SK-N-SH (cell line): Measurements from ENCODE around the gene FOXL1.

Experiments
- TF ChIP-seq, protein P1 (sequence below): fragments of 200-600 bp; sonication (generic); IDR thresholded peaks from 2 replicates; pipeline ENCODE4 v1.6.1; 2017; ENCODE audit warnings: antibody characterized with exemption, mild to moderate bottlenecking, moderate library complexity
- TF ChIP-seq, protein P2 (sequence below): IDR thresholded peaks from 2 replicates; pipeline ENCODE4 v1.6.1; 2012; ENCODE audit warnings: mild to moderate bottlenecking, low read depth, low read length, moderate library complexity

DNA sequence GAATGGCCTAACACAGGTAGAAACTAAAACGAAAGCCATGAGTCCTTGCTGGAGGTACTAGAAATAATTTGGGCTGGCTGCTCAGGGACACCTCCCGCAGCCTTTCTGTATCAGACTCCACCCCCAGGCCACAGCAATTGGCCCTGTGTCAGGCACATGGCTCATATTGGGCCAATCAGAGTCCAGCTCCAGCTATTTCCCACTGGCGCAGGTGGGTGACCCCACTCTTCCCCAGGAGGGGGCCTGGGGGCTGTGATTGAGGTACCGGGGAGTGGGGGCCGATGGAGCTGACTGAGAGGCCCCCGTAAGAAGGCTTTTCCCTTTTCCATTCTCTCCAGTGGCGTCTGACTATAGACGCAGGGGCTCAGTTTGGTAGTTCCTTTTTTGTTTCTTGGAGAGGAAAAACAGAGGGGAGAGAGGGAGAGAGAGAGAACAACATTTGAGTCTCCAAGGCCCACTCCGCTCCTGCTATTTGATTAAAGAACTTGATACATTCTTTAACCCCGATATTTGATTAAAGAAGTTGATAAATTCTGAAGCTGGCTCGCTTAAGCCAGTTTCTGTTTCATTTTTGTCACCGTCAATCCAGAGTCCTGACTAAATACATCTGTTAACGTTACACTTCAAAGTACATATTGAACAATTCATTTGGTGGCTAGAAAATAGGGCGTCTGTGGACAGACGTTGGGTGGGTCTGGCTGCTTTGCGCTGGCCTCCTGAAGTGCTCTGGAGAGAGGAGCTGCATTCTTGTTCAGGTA lies 26.3 kb downstream of the FOXL1 start:
- TF ChIP-seq, protein P1, sequence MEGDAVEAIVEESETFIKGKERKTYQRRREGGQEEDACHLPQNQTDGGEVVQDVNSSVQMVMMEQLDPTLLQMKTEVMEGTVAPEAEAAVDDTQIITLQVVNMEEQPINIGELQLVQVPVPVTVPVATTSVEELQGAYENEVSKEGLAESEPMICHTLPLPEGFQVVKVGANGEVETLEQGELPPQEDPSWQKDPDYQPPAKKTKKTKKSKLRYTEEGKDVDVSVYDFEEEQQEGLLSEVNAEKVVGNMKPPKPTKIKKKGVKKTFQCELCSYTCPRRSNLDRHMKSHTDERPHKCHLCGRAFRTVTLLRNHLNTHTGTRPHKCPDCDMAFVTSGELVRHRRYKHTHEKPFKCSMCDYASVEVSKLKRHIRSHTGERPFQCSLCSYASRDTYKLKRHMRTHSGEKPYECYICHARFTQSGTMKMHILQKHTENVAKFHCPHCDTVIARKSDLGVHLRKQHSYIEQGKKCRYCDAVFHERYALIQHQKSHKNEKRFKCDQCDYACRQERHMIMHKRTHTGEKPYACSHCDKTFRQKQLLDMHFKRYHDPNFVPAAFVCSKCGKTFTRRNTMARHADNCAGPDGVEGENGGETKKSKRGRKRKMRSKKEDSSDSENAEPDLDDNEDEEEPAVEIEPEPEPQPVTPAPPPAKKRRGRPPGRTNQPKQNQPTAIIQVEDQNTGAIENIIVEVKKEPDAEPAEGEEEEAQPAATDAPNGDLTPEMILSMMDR: no peak
- TF ChIP-seq, protein P2, sequence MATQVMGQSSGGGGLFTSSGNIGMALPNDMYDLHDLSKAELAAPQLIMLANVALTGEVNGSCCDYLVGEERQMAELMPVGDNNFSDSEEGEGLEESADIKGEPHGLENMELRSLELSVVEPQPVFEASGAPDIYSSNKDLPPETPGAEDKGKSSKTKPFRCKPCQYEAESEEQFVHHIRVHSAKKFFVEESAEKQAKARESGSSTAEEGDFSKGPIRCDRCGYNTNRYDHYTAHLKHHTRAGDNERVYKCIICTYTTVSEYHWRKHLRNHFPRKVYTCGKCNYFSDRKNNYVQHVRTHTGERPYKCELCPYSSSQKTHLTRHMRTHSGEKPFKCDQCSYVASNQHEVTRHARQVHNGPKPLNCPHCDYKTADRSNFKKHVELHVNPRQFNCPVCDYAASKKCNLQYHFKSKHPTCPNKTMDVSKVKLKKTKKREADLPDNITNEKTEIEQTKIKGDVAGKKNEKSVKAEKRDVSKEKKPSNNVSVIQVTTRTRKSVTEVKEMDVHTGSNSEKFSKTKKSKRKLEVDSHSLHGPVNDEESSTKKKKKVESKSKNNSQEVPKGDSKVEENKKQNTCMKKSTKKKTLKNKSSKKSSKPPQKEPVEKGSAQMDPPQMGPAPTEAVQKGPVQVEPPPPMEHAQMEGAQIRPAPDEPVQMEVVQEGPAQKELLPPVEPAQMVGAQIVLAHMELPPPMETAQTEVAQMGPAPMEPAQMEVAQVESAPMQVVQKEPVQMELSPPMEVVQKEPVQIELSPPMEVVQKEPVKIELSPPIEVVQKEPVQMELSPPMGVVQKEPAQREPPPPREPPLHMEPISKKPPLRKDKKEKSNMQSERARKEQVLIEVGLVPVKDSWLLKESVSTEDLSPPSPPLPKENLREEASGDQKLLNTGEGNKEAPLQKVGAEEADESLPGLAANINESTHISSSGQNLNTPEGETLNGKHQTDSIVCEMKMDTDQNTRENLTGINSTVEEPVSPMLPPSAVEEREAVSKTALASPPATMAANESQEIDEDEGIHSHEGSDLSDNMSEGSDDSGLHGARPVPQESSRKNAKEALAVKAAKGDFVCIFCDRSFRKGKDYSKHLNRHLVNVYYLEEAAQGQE: no peak
